H1 (cell line): ENCODE results near the gene OR3A2. TPM values are rescaled to one million over a fixed set of nuclear protein-coding genes. Genes with fewer than 3 reads are reported as not detected.

Experiments used
- CHD7 ChIP-seq: fragments of 300-600 bp; sonication (generic); IDR thresholded peaks from 2 replicates; pipeline ENCODE4 v1.7.1; 2012; ENCODE audit warnings: low read length, moderate library complexity, mild to moderate bottlenecking, inconsistent platforms; ENCODE audit not compliant: insufficient replicate concordance
- MAFK ChIP-seq: IDR thresholded peaks from 2 replicates; pipeline ENCODE4 v1.6.1; 2012; ENCODE audit warnings: low read depth, mild to moderate bottlenecking, improper control_type of control experiment, low read length
- POLR2AphosphoS5 ChIP-seq: IDR thresholded peaks from 2 replicates; pipeline ENCODE4 v1.6.1; 2011; ENCODE audit warnings: low read depth, low read length
- polyA plus RNA-seq, 7 experiments: library from polyadenylated mRNA; depleted of rRNA in 3 of 7; stranded (reverse) in 5 of 7; unstranded in 2 of 7; fragments of >200 nt in 5 of 7; fragments of 200-250 nt in 2 of 7; gene quantifications; 1 replicate in 5 of 7; 2 replicates in 1 of 7; 4 replicates in 1 of 7; pipeline versions ENCODE4 v1.2.1 to v1.2.3, GENCODE V29; 2011 to 2013; ENCODE audit warnings: missing spikeins in 2 of 7, mixed read lengths in 2 of 7
- total RNA-seq: library from RNA; stranded (reverse); fragmentation: NEBNext Ultra II Directional; extraction: Animal tissue kit (Norgen Biotek cat#: 25700); gene quantifications from 2 replicates; pipeline ENCODE4 v1.2.1, GENCODE V29; 2021

The OR3A2 gene
- total and polyA plus RNA-seq, 2 of the 8 experiments (the other 6 are each of a cell fraction or from before 2014, with no cell fraction given) = not detected

GRCh38 chr17:3418222-3418621 is 32.1 kb upstream of the OR3A2 start (continued):
- no peak for TF ChIP-seq CHD7
- TF ChIP-seq POLR2AphosphoS5 = no peak
- TF ChIP-seq MAFK = peak; percentile 90
